Measurements from ENCODE around the gene FBXL4. TPM values are rescaled to one million over a fixed set of nuclear protein-coding genes. Genes with fewer than 3 reads are reported as not detected.

FBXL4 gene
- total and polyA plus RNA-seq, 2 of the 8 experiments (the other 6 are each of a cell fraction or from before 2014, with no cell fraction given): 6.9 to 13.8 TPM

DNA sequence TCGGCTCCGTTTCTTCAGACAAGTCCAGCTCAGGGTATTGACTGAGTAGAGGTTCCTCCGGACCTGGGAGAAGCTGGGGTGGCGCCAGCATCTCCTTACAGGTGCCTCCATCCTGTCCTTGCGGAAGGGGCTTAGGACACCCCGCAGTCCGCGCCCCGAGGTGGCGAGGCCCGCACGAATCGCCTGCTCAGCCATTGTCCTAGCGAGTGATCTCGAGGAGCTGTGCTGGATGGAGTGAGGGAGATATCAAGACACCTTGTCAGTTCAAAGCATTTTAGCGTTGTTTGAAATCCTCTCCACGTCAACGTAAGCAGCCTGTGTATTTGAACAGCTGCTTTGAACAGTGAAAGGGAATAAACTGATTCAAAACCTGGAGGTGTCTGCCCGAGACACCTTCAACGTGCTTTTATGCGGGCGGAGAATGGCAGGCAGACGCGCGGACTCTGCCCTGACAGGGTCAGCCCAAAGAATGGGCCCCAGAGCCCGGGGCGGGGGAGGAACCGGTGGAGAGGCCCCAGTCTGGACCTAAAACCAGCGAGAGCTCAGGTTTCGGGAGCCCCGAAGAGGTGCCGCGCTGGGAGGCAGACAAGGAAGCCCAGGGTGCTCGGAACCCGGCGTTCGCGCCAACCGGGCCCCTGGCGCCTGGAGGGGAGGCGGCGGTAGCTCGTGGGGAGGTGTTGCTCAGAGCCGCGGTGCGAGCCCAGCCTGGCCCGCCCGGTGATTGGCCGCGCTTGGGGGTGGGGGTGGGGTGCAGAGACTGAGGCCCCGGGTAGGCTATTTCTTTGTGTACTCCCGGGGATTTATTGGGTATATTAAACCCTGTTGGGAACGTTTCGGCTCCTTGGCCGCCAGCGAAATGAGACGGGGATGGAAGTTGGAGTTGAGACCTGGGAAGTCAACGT is 116.4 kb downstream of the FBXL4 start:
- no peak overlapping the region for H3K23ac ChIP-seq (ENCODE audit: insufficient read length)
- H3K4me1 ChIP-seq (replicated peaks in 1 of 4; ENCODE audit: control insufficient read depth in 3 of 4, insufficient read depth in 4 of 4, low read length in 3 of 4): peaks cover 0 to 38% (median 22%) of the 10 kb centered on the region in 4 experiments; a peak in 6 of 7 replicates
- CTCF ChIA-PET (ENCODE audit: partially characterized antibody): interaction anchor here (0.6 to 10.0 kb wide), 5 partner anchors 8 to 1376 kb away, joined by 3 to 79 read pairs (median 5); no protein-coding TSS in a partner anchor
- no peaks in the 10 kb centered on the region for H3K9me3 ChIP-seq (ENCODE audit: insufficient read depth in 2 of 2, low read depth in 1 of 2, low read length in 1 of 2)
- no peak overlapping the region for H4K8ac ChIP-seq (ENCODE audit: extremely low read depth, insufficient read depth, low read length)
- POLR2A ChIA-PET (ENCODE audit: partially characterized antibody): interaction anchor here (0.7 to 2.8 kb wide), 3 partner anchors 12 to 1403 kb away, joined by 3 to 12 read pairs (median 3); no protein-coding TSS in a partner anchor
- H2BK120ac ChIP-seq (replicated peaks; ENCODE audit: low read depth, low read length): no peak overlapping the region
- H3K79me1 ChIP-seq (ENCODE audit: low read depth, low read length): no peaks in the 10 kb centered on the region
- no peak overlapping the region for H2BK20ac ChIP-seq (ENCODE audit: low read length)
- 1% methylated on average over 58 of the region's 58 CpGs; no CpG with 5 or more reads in 1 of the 2 experiments for WGBS, 2 experiments (ENCODE audit: extremely low coverage in 1 of 2, insufficient coverage in 1 of 2, insufficient read length in 1 of 2, insufficient replicate concordance in 2 of 2, low coverage in 1 of 2, low lambda C conversion rate in 2 of 2, missing lambda C conversion rate in 1 of 2)
- H3K4me2 ChIP-seq (ENCODE audit: insufficient read depth in 1 of 2, low read depth in 2 of 2, low read length in 2 of 2): peak overlapping the region; percentile 84 to 95
- no peaks in the 10 kb centered on the region; a peak in 1 of 8 replicates for H3K36me3 ChIP-seq (ENCODE audit: control insufficient read depth in 2 of 4, insufficient read depth in 4 of 4, low read length in 3 of 4)
- H3K9ac ChIP-seq (replicated peaks in 1 of 4; ENCODE audit: extremely low read depth in 1 of 4, low read depth in 3 of 4, low read length in 3 of 4): no peak overlapping the region; a peak in 1 of 7 replicates
- no peak overlapping the region for H2BK15ac ChIP-seq (ENCODE audit: low read length)
- no peak overlapping the region for H3K56ac ChIP-seq (replicated peaks; ENCODE audit: insufficient read length, low read depth, low read length)
- no peak overlapping the region for H2AFZ ChIP-seq (ENCODE audit: low read length)
- no peak for FAIRE-seq
- H3K4me3 ChIP-seq (ENCODE audit: extremely low read depth in 1 of 4, insufficient read depth in 2 of 4, low read depth in 3 of 4, low read length in 4 of 4): peak overlapping the region; percentile 5 to 63 (median 16); a peak in 6 of 8 replicates
- H3K27me3 ChIP-seq (replicated peaks in 1 of 4; ENCODE audit: control insufficient read depth in 3 of 4, extremely low read depth in 1 of 4, insufficient read depth in 3 of 4, low read length in 3 of 4): peaks cover 76 to 91% (median 84%) of the 10 kb centered on the region in 4 experiments
- H3K4ac ChIP-seq (replicated peaks; ENCODE audit: insufficient read length, low read depth, low read length): no peak overlapping the region
- no peak overlapping the region for H2BK12ac ChIP-seq (ENCODE audit: low read depth, low read length)
- H4K91ac ChIP-seq (replicated peaks; ENCODE audit: insufficient read length, low read length): no peak overlapping the region
- no peak overlapping the region for H2BK5ac ChIP-seq (ENCODE audit: low read depth, low read length)
- no peak overlapping the region for H3K27ac ChIP-seq (ENCODE audit: low read depth, low read length)
- no peak overlapping the region for H4K5ac ChIP-seq (ENCODE audit: insufficient read length, low read depth, low read length)
- DNase-seq (ENCODE audit: low read depth in 1 of 2, low spot score in 2 of 2): peak in 1 of 2 experiments; percentile 77
- peaks cover 5 to 9% of the 10 kb centered on the region in 2 experiments for H4K20me1 ChIP-seq (replicated peaks in 1 of 2; ENCODE audit: control insufficient read depth in 1 of 2, insufficient read depth in 2 of 2, low read length in 2 of 2)
- peaks cover 23% of the 10 kb centered on the region for H3K23me2 ChIP-seq (ENCODE audit: low read depth, low read length)
- H3K14ac ChIP-seq (ENCODE audit: insufficient read length): no peak overlapping the region
- no peak overlapping the region; the same call in 1 of the 2 replicates for H3K18ac ChIP-seq (ENCODE audit: extremely low read depth, low read length)
- H3K79me2 ChIP-seq (ENCODE audit: control insufficient read depth in 1 of 2, insufficient read depth in 2 of 2, low read length in 2 of 2): no peaks in the 10 kb centered on the region
- H2AK5ac ChIP-seq (ENCODE audit: low read depth, low read length): no peak overlapping the region
- TF ChIP-seq JUND (IDR thresholded peaks at IDR 0.05; ENCODE audit: low read length): no peak
- TF ChIP-seq, protein P1, sequence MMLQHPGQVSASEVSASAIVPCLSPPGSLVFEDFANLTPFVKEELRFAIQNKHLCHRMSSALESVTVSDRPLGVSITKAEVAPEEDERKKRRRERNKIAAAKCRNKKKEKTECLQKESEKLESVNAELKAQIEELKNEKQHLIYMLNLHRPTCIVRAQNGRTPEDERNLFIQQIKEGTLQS (IDR thresholded peaks at IDR 0.05; ENCODE audit: insufficient read depth, low read depth, low read length): no peak
- TF ChIP-seq HDAC6 (IDR thresholded peaks at IDR 0.05; ENCODE audit: low read depth, low read length): no peak
- TF ChIP-seq, protein P2, sequence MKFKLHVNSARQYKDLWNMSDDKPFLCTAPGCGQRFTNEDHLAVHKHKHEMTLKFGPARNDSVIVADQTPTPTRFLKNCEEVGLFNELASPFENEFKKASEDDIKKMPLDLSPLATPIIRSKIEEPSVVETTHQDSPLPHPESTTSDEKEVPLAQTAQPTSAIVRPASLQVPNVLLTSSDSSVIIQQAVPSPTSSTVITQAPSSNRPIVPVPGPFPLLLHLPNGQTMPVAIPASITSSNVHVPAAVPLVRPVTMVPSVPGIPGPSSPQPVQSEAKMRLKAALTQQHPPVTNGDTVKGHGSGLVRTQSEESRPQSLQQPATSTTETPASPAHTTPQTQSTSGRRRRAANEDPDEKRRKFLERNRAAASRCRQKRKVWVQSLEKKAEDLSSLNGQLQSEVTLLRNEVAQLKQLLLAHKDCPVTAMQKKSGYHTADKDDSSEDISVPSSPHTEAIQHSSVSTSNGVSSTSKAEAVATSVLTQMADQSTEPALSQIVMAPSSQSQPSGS (IDR thresholded peaks at IDR 0.05; ENCODE audit: low read length): no peak
- TF ChIP-seq CEBPB (IDR thresholded peaks at IDR 0.05; ENCODE audit: low read depth, low read length): no peak
- TF ChIP-seq, protein P3, sequence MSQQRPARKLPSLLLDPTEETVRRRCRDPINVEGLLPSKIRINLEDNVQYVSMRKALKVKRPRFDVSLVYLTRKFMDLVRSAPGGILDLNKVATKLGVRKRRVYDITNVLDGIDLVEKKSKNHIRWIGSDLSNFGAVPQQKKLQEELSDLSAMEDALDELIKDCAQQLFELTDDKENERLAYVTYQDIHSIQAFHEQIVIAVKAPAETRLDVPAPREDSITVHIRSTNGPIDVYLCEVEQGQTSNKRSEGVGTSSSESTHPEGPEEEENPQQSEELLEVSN (IDR thresholded peaks at IDR 0.05): peak; percentile 41
- TF ChIP-seq EP300 (IDR thresholded peaks at IDR 0.05; ENCODE audit: borderline replicate concordance in 1 of 2, low read depth in 2 of 2, low read length in 2 of 2): no peak
- TF ChIP-seq SIRT6 (IDR thresholded peaks at IDR 0.05; ENCODE audit: low read length): no peak

All from H1 (cell line).